Neural cell (in vitro differentiated cells): ENCODE measurements around the gene FRRS1L.

Source experiments
- EP300 ChIP-seq: fragments of 450-650 bp; conservative IDR thresholded peaks from 2 replicates; pipeline ENCODE4 v1.6.1; 2014; ENCODE audit warnings: antibody characterized with exemption, mild to moderate bottlenecking, moderate library complexity; ENCODE audit not compliant: poor library complexity, severe bottlenecking
- EZH2 ChIP-seq: fragments of 200-600, 300-800 bp; shearing (Covaris generic), sonication (generic); IDR thresholded peaks from 2 replicates; pipeline ENCODE4 v1.6.1; 2014; ENCODE audit warnings: antibody characterized with exemption, low read length, borderline replicate concordance, mild to moderate bottlenecking; ENCODE audit not compliant: insufficient read depth, poor library complexity, severe bottlenecking
- POLR2AphosphoS5 ChIP-seq: IDR thresholded peaks from 2 replicates; pipeline ENCODE4 v1.6.1; 2012
- RAD21 ChIP-seq: fragments of 450-650 bp; conservative IDR thresholded peaks from 2 replicates; pipeline ENCODE4 v1.6.1; 2014; ENCODE audit warnings: antibody characterized with exemption, mild to moderate bottlenecking, moderate library complexity
- SMC3 ChIP-seq: fragments of 450-650 bp; conservative IDR thresholded peaks from 2 replicates; pipeline ENCODE4 v1.6.1; 2014; ENCODE audit warnings: antibody characterized with exemption, mild to moderate bottlenecking, moderate library complexity; ENCODE audit not compliant: poor library complexity
- TAF1 ChIP-seq: IDR thresholded peaks from 2 replicates; pipeline ENCODE4 v1.6.1; 2012; ENCODE audit warnings: low read depth
- TF ChIP-seq, protein P1 (sequence below): fragments of 450-650 bp; IDR thresholded peaks from 2 replicates; pipeline ENCODE4 v1.5.1; 2014; ENCODE audit warnings: antibody characterized with exemption, mild to moderate bottlenecking, moderate library complexity; ENCODE audit not compliant: poor library complexity, severe bottlenecking
- TF ChIP-seq, protein P2 (sequence below): IDR thresholded peaks from 2 replicates; pipeline ENCODE4 v1.6.1; 2012; ENCODE audit warnings: borderline replicate concordance

DNA sequence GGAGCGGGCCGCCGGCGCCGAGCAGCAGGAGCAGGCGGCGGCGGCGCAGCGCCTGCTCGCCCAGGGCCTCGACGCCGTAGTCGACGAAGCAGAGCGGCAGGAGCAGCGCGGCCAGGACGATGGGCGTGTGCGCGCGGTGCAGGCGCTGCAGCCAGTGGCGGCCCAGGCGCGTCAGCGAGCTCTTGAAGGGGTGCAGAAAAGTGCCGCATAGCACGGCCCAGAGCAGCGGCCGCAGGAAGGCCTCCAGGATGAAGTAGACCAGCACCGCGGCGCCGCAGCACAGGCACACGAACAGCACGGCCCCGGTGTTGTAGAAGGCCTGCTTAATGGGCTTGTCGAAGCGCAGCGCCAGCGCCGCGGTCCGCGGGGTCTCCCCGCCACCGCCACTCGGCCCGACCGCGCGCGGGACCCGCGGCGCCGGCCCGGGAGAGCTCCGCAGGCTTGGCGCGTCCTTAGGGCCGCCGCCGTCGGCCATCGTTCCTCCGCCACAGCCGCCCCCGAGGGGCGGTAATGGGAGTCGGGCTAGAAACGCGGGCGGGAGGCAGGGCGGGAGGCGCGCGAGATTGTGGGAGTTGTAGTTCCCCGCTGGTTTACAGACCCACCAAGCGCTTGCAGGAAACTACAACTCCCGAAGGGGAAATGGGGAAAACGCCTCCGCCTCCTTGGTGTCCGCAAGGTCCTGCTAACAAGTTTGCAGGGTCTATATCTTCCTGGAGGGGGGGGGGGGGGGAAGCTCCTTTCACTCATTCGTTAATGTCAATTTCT, 47.4 kb downstream of the FRRS1L start, which contains the start of gene TMEM245:
- TF ChIP-seq, protein P1, sequence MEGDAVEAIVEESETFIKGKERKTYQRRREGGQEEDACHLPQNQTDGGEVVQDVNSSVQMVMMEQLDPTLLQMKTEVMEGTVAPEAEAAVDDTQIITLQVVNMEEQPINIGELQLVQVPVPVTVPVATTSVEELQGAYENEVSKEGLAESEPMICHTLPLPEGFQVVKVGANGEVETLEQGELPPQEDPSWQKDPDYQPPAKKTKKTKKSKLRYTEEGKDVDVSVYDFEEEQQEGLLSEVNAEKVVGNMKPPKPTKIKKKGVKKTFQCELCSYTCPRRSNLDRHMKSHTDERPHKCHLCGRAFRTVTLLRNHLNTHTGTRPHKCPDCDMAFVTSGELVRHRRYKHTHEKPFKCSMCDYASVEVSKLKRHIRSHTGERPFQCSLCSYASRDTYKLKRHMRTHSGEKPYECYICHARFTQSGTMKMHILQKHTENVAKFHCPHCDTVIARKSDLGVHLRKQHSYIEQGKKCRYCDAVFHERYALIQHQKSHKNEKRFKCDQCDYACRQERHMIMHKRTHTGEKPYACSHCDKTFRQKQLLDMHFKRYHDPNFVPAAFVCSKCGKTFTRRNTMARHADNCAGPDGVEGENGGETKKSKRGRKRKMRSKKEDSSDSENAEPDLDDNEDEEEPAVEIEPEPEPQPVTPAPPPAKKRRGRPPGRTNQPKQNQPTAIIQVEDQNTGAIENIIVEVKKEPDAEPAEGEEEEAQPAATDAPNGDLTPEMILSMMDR = peak; percentile 39
- TF ChIP-seq RAD21 (peak; percentile 39), EZH2 (no peak), SMC3 (peak; percentile 39), POLR2AphosphoS5 (peak; percentile 82), EP300 (peak; percentile 66), TAF1 (peak; percentile 19)
- TF ChIP-seq, protein P2, sequence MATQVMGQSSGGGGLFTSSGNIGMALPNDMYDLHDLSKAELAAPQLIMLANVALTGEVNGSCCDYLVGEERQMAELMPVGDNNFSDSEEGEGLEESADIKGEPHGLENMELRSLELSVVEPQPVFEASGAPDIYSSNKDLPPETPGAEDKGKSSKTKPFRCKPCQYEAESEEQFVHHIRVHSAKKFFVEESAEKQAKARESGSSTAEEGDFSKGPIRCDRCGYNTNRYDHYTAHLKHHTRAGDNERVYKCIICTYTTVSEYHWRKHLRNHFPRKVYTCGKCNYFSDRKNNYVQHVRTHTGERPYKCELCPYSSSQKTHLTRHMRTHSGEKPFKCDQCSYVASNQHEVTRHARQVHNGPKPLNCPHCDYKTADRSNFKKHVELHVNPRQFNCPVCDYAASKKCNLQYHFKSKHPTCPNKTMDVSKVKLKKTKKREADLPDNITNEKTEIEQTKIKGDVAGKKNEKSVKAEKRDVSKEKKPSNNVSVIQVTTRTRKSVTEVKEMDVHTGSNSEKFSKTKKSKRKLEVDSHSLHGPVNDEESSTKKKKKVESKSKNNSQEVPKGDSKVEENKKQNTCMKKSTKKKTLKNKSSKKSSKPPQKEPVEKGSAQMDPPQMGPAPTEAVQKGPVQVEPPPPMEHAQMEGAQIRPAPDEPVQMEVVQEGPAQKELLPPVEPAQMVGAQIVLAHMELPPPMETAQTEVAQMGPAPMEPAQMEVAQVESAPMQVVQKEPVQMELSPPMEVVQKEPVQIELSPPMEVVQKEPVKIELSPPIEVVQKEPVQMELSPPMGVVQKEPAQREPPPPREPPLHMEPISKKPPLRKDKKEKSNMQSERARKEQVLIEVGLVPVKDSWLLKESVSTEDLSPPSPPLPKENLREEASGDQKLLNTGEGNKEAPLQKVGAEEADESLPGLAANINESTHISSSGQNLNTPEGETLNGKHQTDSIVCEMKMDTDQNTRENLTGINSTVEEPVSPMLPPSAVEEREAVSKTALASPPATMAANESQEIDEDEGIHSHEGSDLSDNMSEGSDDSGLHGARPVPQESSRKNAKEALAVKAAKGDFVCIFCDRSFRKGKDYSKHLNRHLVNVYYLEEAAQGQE = peak; percentile 34
